GM19455 (cell line): ENCODE results near the gene WWC1.
"Not testable (repeated sequence)": the region's sequence is repeated elsewhere in the genome, so short reads cannot be mapped to it uniquely, and the experiment has no call there.

ENCODE experiments used
- ATAC-seq: cut with Tn5 transposase; IDR thresholded peaks from one replicate; pipeline ENCODE4 v1.9.1; 2021; ENCODE audit not compliant: unreplicated experiment

Gene WWC1

GRCh38 chr5:168285696-168286095 lies 5.7 kb upstream of the WWC1 start:
- ATAC-seq = no peak

DNA sequence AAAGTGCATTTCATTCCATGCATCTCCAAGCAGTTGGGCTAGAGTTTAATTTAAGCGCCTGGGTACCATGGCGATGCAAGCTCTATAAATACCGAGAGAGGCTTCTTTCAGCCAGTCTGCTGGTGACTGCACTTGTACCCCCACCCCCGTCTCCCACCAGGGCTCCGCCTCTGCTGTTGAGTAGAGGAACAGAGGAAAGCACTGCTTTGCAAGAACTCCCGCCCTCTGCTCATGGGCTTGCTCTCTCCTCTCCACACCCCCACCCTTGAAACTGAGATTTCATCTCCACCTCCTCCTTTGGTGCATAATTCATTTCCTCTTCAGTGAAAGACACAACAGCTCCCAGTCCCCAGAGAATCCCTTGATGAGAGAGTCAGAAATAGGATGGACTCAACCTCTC lies 5.1 kb upstream of the WWC1 start:
- ATAC-seq = no peak

DNA sequence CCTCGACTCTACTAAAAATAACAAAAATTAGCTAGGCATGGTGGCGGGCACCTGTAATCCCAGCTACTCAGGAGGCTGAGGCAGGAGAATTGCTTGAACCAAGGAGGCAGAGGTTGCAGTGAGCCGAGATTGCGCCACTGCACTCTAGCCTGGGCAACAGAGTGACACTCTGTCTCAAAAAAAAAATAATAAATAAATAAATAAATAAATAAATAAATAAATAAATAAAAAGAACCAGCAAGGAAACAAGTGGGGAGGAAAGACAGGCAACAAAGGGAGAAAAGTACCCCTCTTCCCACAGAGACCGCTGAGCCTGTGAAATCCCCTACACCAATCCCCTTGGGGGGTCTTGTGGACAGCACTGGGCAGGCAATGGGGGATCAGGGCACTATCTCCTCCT lies 4.6 kb upstream of the WWC1 start:
- not testable (repeated sequence) for ATAC-seq

DNA sequence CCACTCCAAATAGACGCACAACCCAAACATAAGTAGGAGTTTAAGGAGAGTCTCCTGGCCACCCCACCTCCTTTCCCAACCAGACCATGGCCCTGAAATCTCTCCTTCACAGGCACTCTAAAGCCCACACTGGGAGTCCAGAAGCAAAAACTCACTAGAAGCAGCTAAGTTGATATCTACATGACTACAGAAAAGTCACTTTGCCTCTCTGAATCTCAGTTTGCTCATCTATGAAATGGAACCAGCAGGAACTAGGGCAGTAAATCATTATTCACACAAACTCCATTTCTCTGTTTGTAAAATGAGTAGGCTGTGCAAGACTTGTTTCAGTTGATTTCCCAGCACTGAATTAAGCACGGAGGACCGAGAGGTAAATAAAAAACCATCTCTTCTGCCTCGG lies 4.1 kb upstream of the WWC1 start:
- ATAC-seq = no peak

- no peak for ATAC-seq
Measured at GRCh38 chr5:168288349-168289245, 2.8 kb upstream of the WWC1 start.

DNA sequence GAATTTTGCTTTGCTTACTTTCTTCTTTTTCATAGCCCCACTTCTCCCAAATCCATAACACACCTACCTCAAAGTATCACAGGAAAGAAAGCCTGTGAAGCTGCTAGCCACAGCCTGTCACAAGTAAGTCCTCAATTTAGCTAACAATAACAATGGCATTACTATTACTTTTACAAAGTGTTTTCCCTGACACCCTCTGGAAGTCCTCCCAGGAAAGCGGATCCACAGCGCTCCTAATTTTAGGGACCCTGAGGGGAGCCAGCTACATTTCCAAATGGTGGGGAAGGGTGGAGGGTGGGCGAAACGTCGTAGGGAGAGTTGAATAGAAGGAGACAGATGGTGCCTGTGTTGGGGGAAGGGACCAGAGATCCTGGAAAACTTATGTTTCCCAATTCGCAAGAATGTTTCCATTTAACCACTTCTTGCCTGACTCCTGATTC lies 523 bp upstream of the WWC1 start:
- no peak for ATAC-seq

DNA sequence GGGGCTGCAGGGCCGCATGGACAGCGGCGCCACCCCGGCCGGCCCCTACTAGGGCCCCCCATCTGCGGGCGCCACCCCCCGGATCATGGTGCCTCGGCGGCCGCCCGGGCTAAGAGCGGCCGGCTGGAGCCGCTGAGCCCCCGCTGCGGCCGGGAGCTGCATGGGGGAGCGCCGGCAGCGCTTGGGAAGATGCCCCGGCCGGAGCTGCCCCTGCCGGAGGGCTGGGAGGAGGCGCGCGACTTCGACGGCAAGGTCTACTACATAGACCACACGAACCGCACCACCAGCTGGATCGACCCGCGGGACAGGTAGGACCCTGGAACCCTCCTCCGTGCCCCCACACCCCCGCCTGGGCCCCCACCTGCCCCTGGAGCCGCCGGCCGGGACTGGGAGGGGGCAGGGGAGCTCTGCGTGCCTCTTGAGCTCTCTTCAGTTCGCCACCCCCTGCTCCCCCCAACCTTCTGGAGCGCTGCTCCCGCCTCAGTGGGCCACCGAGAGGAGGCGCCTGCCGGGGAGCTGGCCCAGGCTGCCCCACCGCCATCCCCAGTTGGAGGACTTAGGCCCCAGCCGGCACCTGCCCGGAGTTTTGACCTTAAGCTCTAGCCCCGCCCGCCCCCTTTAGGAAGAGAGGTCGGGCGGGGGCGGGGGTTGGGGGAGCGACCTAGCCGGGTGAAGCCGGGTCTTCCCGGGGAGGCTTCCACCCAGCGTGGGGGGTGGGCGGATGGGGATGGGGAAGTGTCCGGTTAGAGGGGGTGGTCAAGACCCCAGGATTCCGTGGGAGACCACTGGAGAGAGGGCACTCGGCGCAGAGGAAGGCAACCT lies 730 bp downstream of the WWC1 start:
- peak; percentile 43 for ATAC-seq

DNA sequence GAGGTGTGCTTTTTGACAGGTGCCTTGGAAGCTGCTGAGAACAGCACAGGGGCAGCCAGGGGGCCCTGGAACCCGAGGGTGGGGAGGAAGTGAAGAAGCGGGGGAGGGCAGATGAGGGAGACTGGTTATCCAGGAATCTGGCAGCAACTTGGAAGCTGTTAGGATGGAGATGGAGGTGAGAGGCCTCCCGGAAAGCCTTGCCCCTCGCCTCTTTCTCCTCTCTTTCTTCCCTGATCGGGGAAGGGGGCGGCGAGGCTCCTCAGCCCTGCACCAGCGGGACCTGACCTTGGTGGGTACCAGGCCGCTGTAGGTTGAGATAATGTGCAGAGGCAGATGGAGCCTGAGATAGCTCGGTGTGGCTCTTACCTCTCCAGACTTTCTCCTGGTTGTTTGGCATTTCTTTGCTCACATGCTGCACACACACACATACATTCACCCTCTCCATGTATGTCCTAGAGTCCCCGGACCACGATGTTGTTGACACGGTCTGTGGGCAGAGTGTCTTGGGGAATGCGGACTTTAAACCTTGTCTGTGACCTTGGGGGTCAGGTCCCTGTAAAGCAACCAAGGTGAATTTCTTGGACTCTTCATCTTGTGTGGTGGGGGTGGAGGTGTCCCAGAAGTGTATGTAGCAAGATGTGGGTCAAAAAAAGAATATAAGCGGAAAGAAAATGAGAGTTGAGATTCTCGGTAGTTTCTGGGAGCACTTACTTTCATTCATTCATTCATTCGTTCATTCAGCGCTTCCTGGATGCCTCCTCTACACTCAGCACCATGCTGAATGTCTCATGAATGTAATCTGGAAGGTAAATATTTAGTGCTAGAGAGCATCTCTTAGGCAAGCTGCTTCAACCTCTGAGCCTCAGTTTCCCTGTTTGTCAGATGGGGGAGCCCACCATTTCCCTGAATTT lies 1.6 kb downstream of the WWC1 start:
- ATAC-seq = no peak

- no peak for ATAC-seq
Measured at GRCh38 chr5:168295574-168296201, 4.2 kb downstream of the WWC1 start.

DNA sequence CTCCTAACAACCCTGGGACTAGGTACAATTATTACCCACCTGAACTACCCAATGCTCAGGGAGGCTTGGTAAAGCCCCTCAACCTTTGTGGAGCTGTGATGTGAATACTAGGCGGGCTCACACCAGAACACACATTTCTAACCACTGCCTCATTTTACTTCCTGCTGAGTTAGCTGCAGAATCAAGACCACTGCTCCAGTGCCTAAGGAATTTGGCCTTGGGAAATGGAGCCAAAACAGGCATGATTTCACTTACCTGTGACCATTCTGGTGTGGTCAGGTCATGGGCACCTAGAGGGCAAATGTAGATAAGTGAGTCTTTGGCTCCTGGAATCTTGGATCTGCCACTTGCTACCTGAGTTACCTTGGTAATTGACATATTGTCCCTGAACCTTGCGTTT lies 5.2 kb downstream of the WWC1 start:
- ATAC-seq = no peak

GRCh38 chr5:168298949-168299348 lies 7.5 kb downstream of the WWC1 start:
- no peak for ATAC-seq

DNA sequence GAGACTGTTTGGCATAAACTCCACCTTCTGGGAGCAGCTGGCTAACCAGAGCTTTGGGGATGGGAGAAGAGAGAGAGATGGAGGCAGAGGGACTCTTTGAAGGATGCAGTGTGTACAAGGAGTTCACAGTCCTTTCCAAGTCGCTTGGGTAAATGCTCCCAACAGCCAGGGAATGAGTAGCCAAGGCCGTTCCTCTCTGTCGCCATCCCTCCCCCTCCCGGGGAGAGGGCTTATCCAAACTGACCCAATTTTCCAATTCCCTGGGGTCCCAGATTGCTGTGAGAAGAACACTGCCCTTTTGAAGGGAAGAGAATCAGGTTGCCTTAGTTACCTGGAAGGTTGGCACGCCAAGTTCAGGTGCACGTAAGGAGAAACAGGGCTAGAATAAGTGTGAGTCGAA lies 7.9 kb downstream of the WWC1 start:
- no peak for ATAC-seq

DNA sequence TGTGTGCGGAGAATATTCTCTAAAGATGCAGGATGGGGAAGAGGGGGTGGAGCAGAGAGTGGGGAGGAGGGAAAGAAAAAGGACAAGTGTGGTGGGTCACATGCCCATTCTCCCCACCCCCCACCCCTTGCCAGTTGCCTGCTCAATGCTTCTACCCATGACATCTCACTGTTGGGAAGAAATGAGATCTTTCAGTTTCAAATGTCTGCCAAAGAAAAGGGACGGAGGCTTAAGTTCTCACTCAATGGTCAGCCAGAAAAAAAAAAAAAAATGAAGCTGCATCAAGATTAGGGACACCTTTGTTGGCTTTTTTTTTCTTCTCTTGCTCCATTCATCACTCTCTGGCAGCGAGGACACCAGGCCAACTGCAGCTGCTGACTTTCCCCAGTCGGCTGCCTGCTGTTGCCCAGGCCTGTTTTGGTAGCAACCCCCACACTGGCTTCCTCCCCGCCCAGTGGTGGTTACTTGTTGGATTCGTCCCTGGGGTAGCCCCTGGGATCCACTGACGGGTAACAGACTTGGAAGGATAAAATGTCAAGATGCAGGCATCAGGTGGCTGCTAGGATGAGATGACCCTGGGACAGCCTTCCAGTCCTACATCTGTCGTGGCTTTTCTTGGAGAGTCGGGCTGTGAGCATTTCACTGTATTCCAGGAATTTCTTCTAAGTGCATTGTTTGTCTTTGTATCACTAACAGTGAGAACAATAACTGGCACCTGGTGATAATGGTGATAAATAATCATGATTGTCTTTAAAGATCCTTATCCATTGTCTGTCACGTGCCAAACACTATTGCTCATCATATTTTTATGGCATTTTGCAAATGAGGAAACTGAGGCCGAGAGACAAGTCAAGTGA lies 9.1 kb downstream of the WWC1 start:
- ATAC-seq = no peak

DNA sequence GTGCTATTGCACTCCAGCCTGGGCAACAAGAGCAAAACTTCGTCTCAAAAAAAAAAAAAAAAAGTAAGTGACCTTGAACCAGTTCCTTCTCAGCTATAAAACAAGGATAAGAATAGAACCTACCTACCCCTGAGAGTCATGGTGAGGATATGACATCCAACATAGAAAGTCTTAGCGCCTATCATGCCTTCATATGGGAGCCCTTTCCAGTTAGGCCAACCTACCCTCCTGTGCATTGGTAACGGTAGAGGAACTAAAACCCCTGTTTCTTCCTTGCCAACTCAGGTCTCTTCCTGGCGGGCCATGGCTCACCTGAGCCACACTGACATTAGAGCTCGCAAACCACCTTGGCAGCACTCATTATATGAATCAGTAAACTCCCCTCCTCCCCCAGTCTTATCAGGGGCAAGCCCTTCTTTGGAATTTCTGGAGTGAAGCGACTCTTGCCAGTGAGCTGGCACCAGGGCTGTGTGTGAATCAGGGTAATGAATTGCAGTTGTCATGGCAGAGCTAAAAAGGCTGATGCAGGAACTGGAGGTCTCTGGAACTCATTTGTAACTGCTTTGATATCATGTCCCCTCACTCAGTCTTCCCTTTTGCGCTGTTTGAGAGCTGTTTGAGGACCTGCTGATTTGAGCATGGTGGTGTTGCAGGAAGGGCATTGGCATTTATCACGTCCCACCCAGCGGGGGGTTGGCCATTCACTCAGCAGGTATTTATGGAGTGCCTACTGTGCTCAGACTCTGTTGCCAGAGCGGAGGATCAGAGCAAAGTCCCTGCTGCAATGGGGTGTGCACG lies 10.3 kb downstream of the WWC1 start:
- ATAC-seq = no peak

- ATAC-seq = no peak
Measured at GRCh38 chr5:168302785-168303184, 11.3 kb downstream of the WWC1 start.

DNA sequence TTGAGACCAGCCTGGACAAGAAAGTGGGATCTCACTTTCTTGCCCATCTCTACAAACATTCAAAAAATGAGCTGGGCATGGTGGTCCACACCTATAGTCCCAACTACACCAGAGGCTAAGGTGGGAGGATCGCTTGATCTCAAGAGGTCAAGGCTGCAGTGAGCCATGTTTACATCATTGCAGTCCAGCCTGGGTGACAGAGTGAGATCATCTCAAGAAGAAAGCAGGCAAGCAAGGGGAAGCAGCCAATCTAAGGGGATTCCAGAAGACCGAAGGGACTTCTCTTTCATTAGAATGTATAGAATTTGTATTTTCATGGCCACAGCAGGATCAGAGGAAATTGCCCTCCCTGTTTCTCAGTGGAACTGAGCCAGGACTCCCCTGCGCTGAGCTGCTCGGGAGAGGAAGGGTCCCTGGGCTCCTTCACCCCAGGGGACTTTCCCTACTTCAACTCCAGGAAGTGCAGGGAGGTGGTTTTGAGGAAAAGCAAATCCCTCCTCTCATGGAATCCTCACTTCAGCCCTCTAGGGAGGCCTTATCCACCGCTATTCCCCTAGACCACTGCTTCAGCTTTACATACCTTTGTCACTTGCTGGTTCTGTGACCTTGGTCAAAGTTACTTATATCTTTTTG lies 12.1 kb downstream of the WWC1 start:
- no peak for ATAC-seq

- ATAC-seq = no peak
Measured at GRCh38 chr5:168304349-168304748, 12.9 kb downstream of the WWC1 start.

GRCh38 chr5:168305281-168305680 lies 13.8 kb downstream of the WWC1 start:
- no peak for ATAC-seq
